CD4-positive, alpha-beta T cell treated with Interleukin-2 at 100 ng/mL for 4 hours (primary cell): ENCODE results near the gene HPS3.
"Not testable (repeated sequence)": the region's sequence is repeated elsewhere in the genome, so short reads cannot be mapped to it uniquely, and the experiment has no call there.

Experiments
- DNase-seq: peaks from one replicate; pipeline ENCODE4 v3.0.0-alpha.2; 2020; ENCODE audit warnings: low spot score

Gene HPS3

GRCh38 chr3:149129326-149130205 lies at the start of gene HPS3:
HPS3 (plus strand) TSS chr3:149129638; CDS start chr3:149129724, 86 bp downstream.
- peak; percentile 79 for DNase-seq

GRCh38 chr3:149080011-149080698 lies 49.3 kb upstream of the HPS3 start:
- no peak for DNase-seq

GRCh38 chr3:149080699-149081091 lies 48.7 kb upstream of the HPS3 start:
- no peak for DNase-seq

GRCh38 chr3:149081772-149082171 lies 47.7 kb upstream of the HPS3 start:
- DNase-seq = no peak

GRCh38 chr3:149085828-149086231 lies 43.6 kb upstream of the HPS3 start:
- DNase-seq = peak; percentile 30

GRCh38 chr3:149086232-149086988 lies 43.0 kb upstream of the HPS3 start, which contains the start of gene HLTF:
HLTF (minus strand) TSS chr3:149086533; CDS start chr3:149086336, 197 bp downstream.
- DNase-seq = peak; percentile 95

- DNase-seq = no peak
These were observed 42.2 kb upstream of the HPS3 start for GRCh38 chr3:149087208-149087607.

GRCh38 chr3:149089395-149089794 lies 40.0 kb upstream of the HPS3 start:
- no peak for DNase-seq

GRCh38 chr3:149090461-149090860 lies 39.0 kb upstream of the HPS3 start:
- DNase-seq = no peak

GRCh38 chr3:149090907-149091306 lies 38.5 kb upstream of the HPS3 start:
- no peak for DNase-seq

- no peak for DNase-seq
These were observed 37.5 kb upstream of the HPS3 start for GRCh38 chr3:149091983-149092382.

- DNase-seq = no peak
These were observed 34.0 kb upstream of the HPS3 start for GRCh38 chr3:149095487-149095886.

GRCh38 chr3:149097987-149098386 lies 31.5 kb upstream of the HPS3 start:
- DNase-seq = not testable (repeated sequence)

GRCh38 chr3:149101154-149101553 lies 28.3 kb upstream of the HPS3 start:
- no peak for DNase-seq

GRCh38 chr3:149101641-149102040 lies 27.8 kb upstream of the HPS3 start:
- no peak for DNase-seq

- no peak for DNase-seq
These were observed 25.0 kb upstream of the HPS3 start for GRCh38 chr3:149104484-149104883.

GRCh38 chr3:149114458-149114857 lies 15.0 kb upstream of the HPS3 start:
- no peak for DNase-seq

- no peak for DNase-seq
These were observed 14.3 kb upstream of the HPS3 start for GRCh38 chr3:149115114-149115513.

- DNase-seq = no peak
These were observed 10.7 kb upstream of the HPS3 start for GRCh38 chr3:149118724-149119123.

GRCh38 chr3:149119466-149119865 lies 10.0 kb upstream of the HPS3 start:
- DNase-seq = no peak

GRCh38 chr3:149120051-149120972 lies 9.1 kb upstream of the HPS3 start:
- peak; percentile 69 for DNase-seq
